ENCODE data around the gene MSRB1. TPM values are rescaled to one million over a fixed set of nuclear protein-coding genes. Genes with fewer than 3 reads are reported as not detected.
A peak's percentile ranks its signal among the peaks of the same experiment; 100 is the strongest.

Gene MSRB1
- total and polyA plus RNA-seq, 9 of the 15 experiments (the other 6 are each of a cell fraction or from before 2014, with no cell fraction given), result 5.4 to 33.7 (median 25.7) TPM

DNA sequence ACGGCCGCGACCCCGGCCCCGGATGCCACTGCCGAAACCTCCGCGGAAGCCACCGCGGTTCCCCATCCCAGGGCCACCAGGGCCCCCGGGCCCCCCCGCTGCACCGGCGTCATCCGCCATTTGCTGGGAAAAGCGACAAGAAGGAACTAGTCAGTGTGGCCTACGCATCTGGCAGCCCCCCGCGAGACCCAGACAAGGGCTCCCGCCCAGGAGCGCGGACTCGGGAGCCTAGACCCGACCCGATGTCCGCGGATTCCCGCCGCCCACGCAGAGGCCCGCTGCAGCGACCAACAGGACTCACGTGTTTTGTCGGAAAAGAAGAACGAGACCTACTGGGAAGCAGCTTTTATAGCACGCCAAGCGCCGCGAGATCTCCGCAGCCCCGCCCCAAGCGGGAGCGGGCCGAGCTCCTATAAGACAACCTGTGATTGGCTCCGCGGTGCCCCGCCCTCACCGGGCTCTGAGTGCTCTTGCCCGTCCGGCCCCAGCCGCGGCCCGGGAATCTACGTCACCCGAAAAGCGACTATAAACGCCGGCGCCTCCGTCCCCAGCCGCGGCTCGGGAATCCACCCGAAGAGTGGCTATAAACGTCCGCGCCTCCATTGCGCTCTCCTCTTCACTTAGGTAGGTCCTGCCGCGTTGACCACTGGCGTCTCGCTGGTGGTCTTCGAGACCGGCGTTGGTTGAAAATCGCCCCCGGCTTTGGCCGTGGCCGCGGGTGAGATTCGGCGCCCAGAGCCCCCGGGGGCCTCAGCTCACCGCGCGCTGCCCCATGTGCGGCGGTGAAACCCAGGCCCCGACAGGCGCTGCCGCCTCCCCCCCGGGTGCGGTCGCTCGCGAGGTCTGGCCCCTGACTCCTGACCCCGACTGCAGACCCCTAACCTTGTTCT, 21.8 kb upstream of the MSRB1 start, which contains the start of gene RPS2 (continued):
- TF ChIP-seq ZNF324 (CRISPR knock-in tag; IDR thresholded peaks at IDR 0.05) (no peak), ZNF589 (CRISPR knock-in tag; IDR thresholded peaks at IDR 0.05; ENCODE audit: low read depth) (no peak), KLF6 (CRISPR knock-in tag; IDR thresholded peaks at IDR 0.05; ENCODE audit: borderline replicate concordance) (peak; percentile 36; the same call in 1 of the 2 replicates), RBFOX2 (IDR thresholded peaks at IDR 0.05; ENCODE audit: low read depth, low read length) (peak; percentile 99), SMAD2 (IDR thresholded peaks at IDR 0.05; ENCODE audit: low read depth, low read length) (no peak), TFAM (CRISPR knock-in tag; conservative IDR thresholded peaks at IDR 0.05) (no peak), ZKSCAN8 (CRISPR knock-in tag; IDR thresholded peaks at IDR 0.05) (no peak), NFE2 (IDR thresholded peaks at IDR 0.05; ENCODE audit: low read depth) (no peak), ZSCAN29 (IDR thresholded peaks at IDR 0.05) (no peak), FOS (IDR thresholded peaks at IDR 0.05; ENCODE audit: extremely low read depth, insufficient read length) (peak; percentile 75), STAG1 (CRISPR knock-in tag; IDR thresholded peaks at IDR 0.05; ENCODE audit: borderline replicate concordance) (no peak), HMG20A (CRISPR knock-in tag; conservative IDR thresholded peaks at IDR 0.05) (no peak), NFIC (IDR thresholded peaks at IDR 0.05) (peak; percentile 73; the same call in 1 of the 2 replicates), POU5F1 (IDR thresholded peaks at IDR 0.05; ENCODE audit: borderline replicate concordance, low read depth, low read length, partially characterized antibody) (no peak), ZNF551 (CRISPR knock-in tag; IDR thresholded peaks at IDR 0.05) (no peak), ATF3 (IDR thresholded peaks at IDR 0.05) (no peak), ATF3 (CRISPR knock-in tag; conservative IDR thresholded peaks at IDR 0.05) (no peak; the same call in none of the 2 replicates), ZHX1 (conservative IDR thresholded peaks at IDR 0.05; ENCODE audit: low read length) (peak; percentile 62), ZNF41 (CRISPR knock-in tag; conservative IDR thresholded peaks at IDR 0.05) (0 out of 2 replicates have a peak, but pooled peaks have one; percentile 39)
- TF ChIP-seq, protein P1, sequence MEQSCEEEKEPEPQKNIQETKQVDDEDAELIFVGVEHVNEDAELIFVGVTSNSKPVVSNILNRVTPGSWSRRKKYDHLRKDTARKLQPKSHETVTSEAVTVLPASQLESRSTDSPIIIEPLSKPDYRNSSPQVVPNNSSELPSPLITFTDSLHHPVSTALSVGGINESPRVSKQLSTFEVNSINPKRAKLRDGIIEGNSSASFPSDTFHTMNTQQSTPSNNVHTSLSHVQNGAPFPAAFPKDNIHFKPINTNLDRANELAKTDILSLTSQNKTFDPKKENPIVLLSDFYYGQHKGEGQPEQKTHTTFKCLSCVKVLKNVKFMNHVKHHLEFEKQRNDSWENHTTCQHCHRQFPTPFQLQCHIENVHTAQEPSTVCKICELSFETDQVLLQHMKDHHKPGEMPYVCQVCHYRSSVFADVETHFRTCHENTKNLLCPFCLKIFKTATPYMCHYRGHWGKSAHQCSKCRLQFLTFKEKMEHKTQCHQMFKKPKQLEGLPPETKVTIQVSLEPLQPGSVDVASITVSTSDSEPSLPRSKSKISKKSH (CRISPR knock-in tag; IDR thresholded peaks at IDR 0.05), result no peak
- TF ChIP-seq, protein P2, sequence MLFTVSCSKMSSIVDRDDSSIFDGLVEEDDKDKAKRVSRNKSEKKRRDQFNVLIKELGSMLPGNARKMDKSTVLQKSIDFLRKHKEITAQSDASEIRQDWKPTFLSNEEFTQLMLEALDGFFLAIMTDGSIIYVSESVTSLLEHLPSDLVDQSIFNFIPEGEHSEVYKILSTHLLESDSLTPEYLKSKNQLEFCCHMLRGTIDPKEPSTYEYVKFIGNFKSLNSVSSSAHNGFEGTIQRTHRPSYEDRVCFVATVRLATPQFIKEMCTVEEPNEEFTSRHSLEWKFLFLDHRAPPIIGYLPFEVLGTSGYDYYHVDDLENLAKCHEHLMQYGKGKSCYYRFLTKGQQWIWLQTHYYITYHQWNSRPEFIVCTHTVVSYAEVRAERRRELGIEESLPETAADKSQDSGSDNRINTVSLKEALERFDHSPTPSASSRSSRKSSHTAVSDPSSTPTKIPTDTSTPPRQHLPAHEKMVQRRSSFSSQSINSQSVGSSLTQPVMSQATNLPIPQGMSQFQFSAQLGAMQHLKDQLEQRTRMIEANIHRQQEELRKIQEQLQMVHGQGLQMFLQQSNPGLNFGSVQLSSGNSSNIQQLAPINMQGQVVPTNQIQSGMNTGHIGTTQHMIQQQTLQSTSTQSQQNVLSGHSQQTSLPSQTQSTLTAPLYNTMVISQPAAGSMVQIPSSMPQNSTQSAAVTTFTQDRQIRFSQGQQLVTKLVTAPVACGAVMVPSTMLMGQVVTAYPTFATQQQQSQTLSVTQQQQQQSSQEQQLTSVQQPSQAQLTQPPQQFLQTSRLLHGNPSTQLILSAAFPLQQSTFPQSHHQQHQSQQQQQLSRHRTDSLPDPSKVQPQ (CRISPR knock-in tag; IDR thresholded peaks at IDR 0.05; ENCODE audit: borderline replicate concordance), result no peak
